Neural crest cell (in vitro differentiated cells): Measurements from ENCODE around the gene AHNAK. TPM values are rescaled to one million over a fixed set of nuclear protein-coding genes. Genes with fewer than 3 reads are reported as not detected.

Experiments
- DNase-seq: peaks from one replicate; pipeline ENCODE4 v3.0.0; 2021; ENCODE audit warnings: low read depth, mixed read lengths, low spot score
- H3K27ac Mint-ChIP-seq: one replicate; pipeline ENCODE4 v1.8.0; 2021; ENCODE audit warnings: mild to moderate bottlenecking, mixed read lengths; ENCODE audit not compliant: unreplicated experiment
- H3K27me3 Mint-ChIP-seq: 2 replicates; pipeline ENCODE4 v1.8.0; 2021; ENCODE audit warnings: low read depth, mild to moderate bottlenecking, mixed read lengths
- H3K36me3 Mint-ChIP-seq: 2 replicates; pipeline ENCODE4 v1.8.0; 2021; ENCODE audit warnings: low read depth, mild to moderate bottlenecking, mixed read lengths
- H3K4me1 Mint-ChIP-seq: 2 replicates; pipeline ENCODE4 v1.8.0; 2021; ENCODE audit warnings: mixed read lengths
- H3K4me3 Mint-ChIP-seq: one replicate; pipeline ENCODE4 v1.8.0; 2021; ENCODE audit warnings: mild to moderate bottlenecking, mixed read lengths
- H3K9me3 Mint-ChIP-seq: 2 replicates; pipeline ENCODE4 v1.8.0; 2021; ENCODE audit warnings: mixed read lengths
- CTCF ChIP-seq: fragments of 200-600 bp; sonication (generic); conservative IDR thresholded peaks from 2 replicates; pipeline ENCODE4 v1.5.0; 2021; ENCODE audit warnings: antibody characterized with exemption, mild to moderate bottlenecking
- total RNA-seq: library from RNA; stranded (reverse); gene quantifications from 2 replicates; pipeline ENCODE4 v1.2.1, GENCODE V29; 2021

AHNAK gene
- total RNA-seq, 1 donor from 2014 or later = 0.65 TPM

- Mint-ChIP-seq H3K27me3 (no peaks in the 10 kb centered on the region), H3K9me3 (no peaks in the 10 kb centered on the region), H3K36me3 (no peaks in the 10 kb centered on the region), H3K4me3 (no peak overlapping the region), H3K27ac (no peak overlapping the region), H3K4me1 (peaks cover 19% of the 10 kb centered on the region)
- no peak for TF ChIP-seq CTCF
- no peak for DNase-seq
Observed at GRCh38 chr11:62399878-62400266, 146.7 kb downstream of the AHNAK start.

GRCh38 chr11:62399172-62399877 lies 147.3 kb downstream of the AHNAK start:
- DNase-seq = no peak
- no peaks in the 10 kb centered on the region for H3K27me3 Mint-ChIP-seq
- TF ChIP-seq CTCF = no peak
- H3K36me3 Mint-ChIP-seq = no peaks in the 10 kb centered on the region
- H3K9me3 Mint-ChIP-seq = no peaks in the 10 kb centered on the region
- H3K4me1 Mint-ChIP-seq = peaks cover 22% of the 10 kb centered on the region
- H3K4me3 Mint-ChIP-seq = no peak overlapping the region
- H3K27ac Mint-ChIP-seq = peak overlapping the region; percentile 83

GRCh38 chr11:62398011-62398994 lies 148.3 kb downstream of the AHNAK start:
- no peak for TF ChIP-seq CTCF
- Mint-ChIP-seq H3K27me3 (no peaks in the 10 kb centered on the region), H3K36me3 (no peaks in the 10 kb centered on the region)

GRCh38 chr11:62395885-62396551 lies 150.6 kb downstream of the AHNAK start:
- DNase-seq = no peak
- Mint-ChIP-seq H3K9me3 (no peaks in the 10 kb centered on the region), H3K27me3 (no peaks in the 10 kb centered on the region), H3K4me3 (no peak overlapping the region), H3K27ac (no peak overlapping the region), H3K4me1 (peaks cover 22% of the 10 kb centered on the region), H3K36me3 (no peaks in the 10 kb centered on the region)
- no peak for TF ChIP-seq CTCF

More at GRCh38 chr11:62398011-62398994, 148.3 kb downstream of the AHNAK start:
- no peaks in the 10 kb centered on the region for H3K9me3 Mint-ChIP-seq
- peaks cover 22% of the 10 kb centered on the region for H3K4me1 Mint-ChIP-seq
- H3K27ac Mint-ChIP-seq = peak overlapping the region; percentile 35
- no peak overlapping the region for H3K4me3 Mint-ChIP-seq
- DNase-seq = no peak

- H3K9me3 Mint-ChIP-seq = no peaks in the 10 kb centered on the region
- no peaks in the 10 kb centered on the region for H3K27me3 Mint-ChIP-seq
- peak overlapping the region; percentile 44 for H3K4me3 Mint-ChIP-seq
- H3K36me3 Mint-ChIP-seq = no peaks in the 10 kb centered on the region
- no peak overlapping the region for H3K27ac Mint-ChIP-seq
- peak; percentile 89 for TF ChIP-seq CTCF
- peak; percentile 48 for DNase-seq
- H3K4me1 Mint-ChIP-seq = peaks cover 22% of the 10 kb centered on the region
Observed at GRCh38 chr11:62394825-62395538, 151.6 kb downstream of the AHNAK start.
